ENCODE results near the gene PSEN2.

Gene PSEN2

GRCh38 chr1:226939438-226940028 is 69.1 kb downstream of the PSEN2 start:
- in situ Hi-C loops (cut with HindIII; ENCODE audit: low pct_ligation_motif_present, low pct_unique_long_range_greater_than_20kb, low sequenced_read_pairs), result no loop called here
- peak; percentile 60 for DNase-seq

- in situ Hi-C loops (cut with HindIII; ENCODE audit: low pct_ligation_motif_present, low pct_unique_long_range_greater_than_20kb, low sequenced_read_pairs), result no loop called here
Observed at GRCh38 chr1:226940029-226940805, 69.8 kb downstream of the PSEN2 start, which contains the start of gene COQ8A. Gene COQ8A (plus strand): TSS chr1:226940294. CDS start chr1:226961386, 21,092 bp downstream.

GRCh38 chr1:226940806-226941067 is 70.3 kb downstream of the PSEN2 start:
- no peak for DNase-seq
- in situ Hi-C loops (cut with HindIII; ENCODE audit: low pct_ligation_motif_present, low pct_unique_long_range_greater_than_20kb, low sequenced_read_pairs), result no loop called here

More at GRCh38 chr1:226940029-226940805, 69.8 kb downstream of the PSEN2 start, which contains the start of gene COQ8A:
- peak; percentile 100 for DNase-seq

- in situ Hi-C loops (cut with HindIII; ENCODE audit: low pct_ligation_motif_present, low pct_unique_long_range_greater_than_20kb, low sequenced_read_pairs), result no loop called here
- DNase-seq, result no peak
Observed at GRCh38 chr1:226942392-226942791, 72.0 kb downstream of the PSEN2 start.

GRCh38 chr1:226943156-226943555 is 72.7 kb downstream of the PSEN2 start:
- DNase-seq, result no peak
- in situ Hi-C loops (cut with HindIII; ENCODE audit: low pct_ligation_motif_present, low pct_unique_long_range_greater_than_20kb, low sequenced_read_pairs), result no loop called here

- DNase-seq, result no peak
- in situ Hi-C loops (cut with HindIII; ENCODE audit: low pct_ligation_motif_present, low pct_unique_long_range_greater_than_20kb, low sequenced_read_pairs), result no loop called here
Observed at GRCh38 chr1:226943927-226944326, 73.5 kb downstream of the PSEN2 start.

GRCh38 chr1:226945106-226945857 is 74.9 kb downstream of the PSEN2 start:
- in situ Hi-C loops (cut with HindIII; ENCODE audit: low pct_ligation_motif_present, low pct_unique_long_range_greater_than_20kb, low sequenced_read_pairs), result no loop called here
- DNase-seq, result no peak

Measured in ACHN (cell line).